ENCODE results near the gene UBE2E2.

- no peak for TF ChIP-seq ZNF70 (CRISPR knock-in tag; IDR thresholded peaks at IDR 0.05)
- TF ChIP-seq, protein P1, sequence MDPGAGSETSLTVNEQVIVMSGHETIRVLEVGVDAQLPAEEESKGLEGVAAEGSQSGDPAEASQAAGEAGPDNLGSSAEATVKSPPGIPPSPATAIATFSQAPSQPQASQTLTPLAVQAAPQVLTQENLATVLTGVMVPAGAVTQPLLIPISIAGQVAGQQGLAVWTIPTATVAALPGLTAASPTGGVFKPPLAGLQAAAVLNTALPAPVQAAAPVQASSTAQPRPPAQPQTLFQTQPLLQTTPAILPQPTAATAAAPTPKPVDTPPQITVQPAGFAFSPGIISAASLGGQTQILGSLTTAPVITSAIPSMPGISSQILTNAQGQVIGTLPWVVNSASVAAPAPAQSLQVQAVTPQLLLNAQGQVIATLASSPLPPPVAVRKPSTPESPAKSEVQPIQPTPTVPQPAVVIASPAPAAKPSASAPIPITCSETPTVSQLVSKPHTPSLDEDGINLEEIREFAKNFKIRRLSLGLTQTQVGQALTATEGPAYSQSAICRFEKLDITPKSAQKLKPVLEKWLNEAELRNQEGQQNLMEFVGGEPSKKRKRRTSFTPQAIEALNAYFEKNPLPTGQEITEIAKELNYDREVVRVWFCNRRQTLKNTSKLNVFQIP (CRISPR knock-in tag; IDR thresholded peaks at IDR 0.05; ENCODE audit: borderline replicate concordance, low read depth) = no peak
- TF ChIP-seq SNAI2 (CRISPR knock-in tag; IDR thresholded peaks at IDR 0.05) = no peak
- no peak for TF ChIP-seq CREB5 (CRISPR knock-in tag; IDR thresholded peaks at IDR 0.05; ENCODE audit: low read depth)
- TF ChIP-seq ZFP3 (CRISPR knock-in tag; IDR thresholded peaks at IDR 0.05) = no peak
- TF ChIP-seq ISL1 (CRISPR knock-in tag; IDR thresholded peaks at IDR 0.05) = no peak
Observed at GRCh38 chr3:23620638-23621015, 417.5 kb downstream of the UBE2E2 start.
